Breast epithelium (tissue), 3 donors: Measurements from ENCODE around the gene DNAH10.

Source experiments
- CTCF ChIP-seq, 3 donors: fragments of 450-650 bp; IDR thresholded peaks; one replicate each; pipeline ENCODE4 v1.5.1; 2016 to 2017; ENCODE audit warnings: antibody characterized with exemption in 3 of 3, mild to moderate bottlenecking in 3 of 3, moderate library complexity in 3 of 3
- POLR2AphosphoS5 ChIP-seq, 3 donors: sonication (generic); formaldehyde crosslinking; IDR thresholded peaks; one replicate each; pipeline ENCODE4 v1.6.1; 2017; ENCODE audit warnings: antibody characterized with exemption in 3 of 3

- TF ChIP-seq CTCF (IDR thresholded peaks at IDR 0.05) (no peak), POLR2AphosphoS5 (IDR thresholded peaks at IDR 0.05) (no peak)
These were observed 1.7 kb upstream of the DNAH10 start for GRCh38 chr12:123760267-123760938.
